BLaER1 (cell line): ENCODE results near the gene RSBN1.

Experiments used
- H3K27ac ChIP-seq: shearing (Covaris generic); formaldehyde crosslinking; 2 replicates; pipeline ENCODE4 v1.8.1; 2022
- H3K27me3 ChIP-seq: shearing (Covaris generic); formaldehyde crosslinking; 2 replicates; pipeline ENCODE4 v1.8.1; 2022
- H3K36me3 ChIP-seq: shearing (Covaris generic); formaldehyde crosslinking; 2 replicates; pipeline ENCODE4 v1.8.1; 2022
- H3K4me1 ChIP-seq: shearing (Covaris generic); formaldehyde crosslinking; 2 replicates; pipeline ENCODE4 v1.8.1; 2022
- H3K4me2 ChIP-seq: shearing (Covaris generic); formaldehyde crosslinking; 2 replicates; pipeline ENCODE4 v1.8.1; 2022
- H3K4me3 ChIP-seq: shearing (Covaris generic); formaldehyde crosslinking; 2 replicates; pipeline ENCODE4 v1.8.1; 2022
- H3K9ac ChIP-seq: shearing (Covaris generic); formaldehyde crosslinking; 2 replicates; pipeline ENCODE4 v1.8.1; 2022
- H3K9me3 ChIP-seq: shearing (Covaris generic); formaldehyde crosslinking; 2 replicates; pipeline ENCODE4 v1.8.1; 2022
- H4K20me1 ChIP-seq: shearing (Covaris generic); formaldehyde crosslinking; 2 replicates; pipeline ENCODE4 v1.8.1; 2022
- Cebpa-rat ChIP-seq: shearing (Covaris generic); IDR thresholded peaks from 2 replicates; pipeline ENCODE4 v1.8.1; 2022

The RSBN1 gene

GRCh38 chr1:113818578-113818977 lies 6.3 kb upstream of the RSBN1 start:
- no peaks in the 10 kb centered on the region for H3K27me3 ChIP-seq
- H4K20me1 ChIP-seq, result no peaks in the 10 kb centered on the region
- no peak for TF ChIP-seq Cebpa-rat
- no peak overlapping the region for H3K4me3 ChIP-seq
- H3K9ac ChIP-seq, result no peak overlapping the region
- no peak overlapping the region for H3K4me2 ChIP-seq
- H3K27ac ChIP-seq, result no peak overlapping the region
- H3K4me1 ChIP-seq, result no peaks in the 10 kb centered on the region
- H3K9me3 ChIP-seq, result no peaks in the 10 kb centered on the region
- H3K36me3 ChIP-seq, result no peaks in the 10 kb centered on the region

- Histone ChIP-seq H3K27me3 (no peaks in the 10 kb centered on the region), H3K9me3 (peaks cover 5% of the 10 kb centered on the region), H3K4me3 (peak overlapping the region; percentile 94; the same call in 1 of the 2 replicates), H3K36me3 (peaks cover 7% of the 10 kb centered on the region), H3K27ac (peak overlapping the region; percentile 86), H3K9ac (no peak overlapping the region), H4K20me1 (peaks cover 35% of the 10 kb centered on the region), H3K4me1 (peaks cover 24% of the 10 kb centered on the region), H3K4me2 (peak overlapping the region; percentile 69; the same call in 1 of the 2 replicates)
- no peak for TF ChIP-seq Cebpa-rat
Observed at GRCh38 chr1:113813218-113813617, 942 bp upstream of the RSBN1 start.

- peaks cover 35% of the 10 kb centered on the region for H4K20me1 ChIP-seq
- H3K9me3 ChIP-seq, result peaks cover 9% of the 10 kb centered on the region
- TF ChIP-seq Cebpa-rat, result no peak
- peak overlapping the region; percentile 86 for H3K27ac ChIP-seq
- no peaks in the 10 kb centered on the region for H3K27me3 ChIP-seq
- H3K36me3 ChIP-seq, result peaks cover 12% of the 10 kb centered on the region
- peak overlapping the region; percentile 64 for H3K9ac ChIP-seq
- H3K4me3 ChIP-seq, result peak overlapping the region; percentile 94
- peak overlapping the region; percentile 69 for H3K4me2 ChIP-seq
- H3K4me1 ChIP-seq, result peaks cover 24% of the 10 kb centered on the region
Observed at GRCh38 chr1:113812661-113813135, 422 bp upstream of the RSBN1 start.

- Histone ChIP-seq H3K9ac (peak overlapping the region; percentile 95), H3K9me3 (peaks cover 19% of the 10 kb centered on the region), H3K4me3 (peak overlapping the region; percentile 94), H3K27ac (peak overlapping the region; percentile 93), H3K4me1 (peaks cover 24% of the 10 kb centered on the region), H4K20me1 (peaks cover 46% of the 10 kb centered on the region), H3K4me2 (peak overlapping the region; percentile 87), H3K36me3 (peaks cover 25% of the 10 kb centered on the region), H3K27me3 (no peaks in the 10 kb centered on the region)
- no peak for TF ChIP-seq Cebpa-rat
Observed at GRCh38 chr1:113811156-113811887, 954 bp downstream of the RSBN1 start.

GRCh38 chr1:113809670-113810602 lies 2.3 kb downstream of the RSBN1 start:
- Histone ChIP-seq H3K4me3 (peak overlapping the region; percentile 94), H3K36me3 (peaks cover 38% of the 10 kb centered on the region), H3K27ac (peak overlapping the region; percentile 37; the same call in 1 of the 2 replicates), H3K9me3 (peaks cover 30% of the 10 kb centered on the region), H3K4me2 (peak overlapping the region; percentile 87), H3K4me1 (peaks cover 24% of the 10 kb centered on the region), H3K27me3 (no peaks in the 10 kb centered on the region), H3K9ac (peak overlapping the region; percentile 95), H4K20me1 (peaks cover 60% of the 10 kb centered on the region)
- no peak for TF ChIP-seq Cebpa-rat

GRCh38 chr1:113808450-113809195 lies 3.7 kb downstream of the RSBN1 start:
- TF ChIP-seq Cebpa-rat, result no peak
- no peaks in the 10 kb centered on the region for H3K27me3 ChIP-seq
- no peak overlapping the region for H3K4me3 ChIP-seq
- H3K9ac ChIP-seq, result no peak overlapping the region
- no peak overlapping the region for H3K27ac ChIP-seq
- peak overlapping the region; percentile 87 for H3K4me2 ChIP-seq
- H3K4me1 ChIP-seq, result peaks cover 24% of the 10 kb centered on the region
- H4K20me1 ChIP-seq, result peaks cover 73% of the 10 kb centered on the region
- peaks cover 51% of the 10 kb centered on the region for H3K36me3 ChIP-seq
- H3K9me3 ChIP-seq, result peaks cover 44% of the 10 kb centered on the region

- Histone ChIP-seq H3K4me3 (no peak overlapping the region), H3K9ac (no peak overlapping the region), H3K4me2 (no peak overlapping the region), H3K27me3 (no peaks in the 10 kb centered on the region), H3K27ac (no peak overlapping the region), H3K4me1 (peaks cover 17% of the 10 kb centered on the region), H3K36me3 (peaks cover 75% of the 10 kb centered on the region), H4K20me1 (peaks cover 88% of the 10 kb centered on the region), H3K9me3 (peaks cover 68% of the 10 kb centered on the region)
- TF ChIP-seq Cebpa-rat, result no peak
Observed at GRCh38 chr1:113805639-113806038, 6.6 kb downstream of the RSBN1 start.

- H3K27ac ChIP-seq, result no peak overlapping the region
- H3K36me3 ChIP-seq, result peaks cover 75% of the 10 kb centered on the region
- H3K9ac ChIP-seq, result no peak overlapping the region
- TF ChIP-seq Cebpa-rat, result no peak
- peaks cover 68% of the 10 kb centered on the region for H3K9me3 ChIP-seq
- no peak overlapping the region for H3K4me2 ChIP-seq
- no peak overlapping the region for H3K4me3 ChIP-seq
- H3K27me3 ChIP-seq, result no peaks in the 10 kb centered on the region
- peaks cover 87% of the 10 kb centered on the region for H4K20me1 ChIP-seq
- peaks cover 14% of the 10 kb centered on the region for H3K4me1 ChIP-seq
Observed at GRCh38 chr1:113805256-113805531, 7.1 kb downstream of the RSBN1 start.

GRCh38 chr1:113804421-113805255 lies 7.6 kb downstream of the RSBN1 start:
- Histone ChIP-seq H4K20me1 (peaks cover 85% of the 10 kb centered on the region), H3K36me3 (peaks cover 75% of the 10 kb centered on the region), H3K9me3 (peaks cover 68% of the 10 kb centered on the region), H3K27ac (no peak overlapping the region), H3K4me2 (no peak overlapping the region), H3K9ac (no peak overlapping the region), H3K27me3 (no peaks in the 10 kb centered on the region), H3K4me3 (no peak overlapping the region), H3K4me1 (peaks cover 9% of the 10 kb centered on the region)
- no peak for TF ChIP-seq Cebpa-rat
